Measurements from ENCODE around the gene PPP4R3C.
"Not testable (repeated sequence)": the region's sequence is repeated elsewhere in the genome, so short reads cannot be mapped to it uniquely, and the experiment has no call there.

The PPP4R3C gene

DNA sequence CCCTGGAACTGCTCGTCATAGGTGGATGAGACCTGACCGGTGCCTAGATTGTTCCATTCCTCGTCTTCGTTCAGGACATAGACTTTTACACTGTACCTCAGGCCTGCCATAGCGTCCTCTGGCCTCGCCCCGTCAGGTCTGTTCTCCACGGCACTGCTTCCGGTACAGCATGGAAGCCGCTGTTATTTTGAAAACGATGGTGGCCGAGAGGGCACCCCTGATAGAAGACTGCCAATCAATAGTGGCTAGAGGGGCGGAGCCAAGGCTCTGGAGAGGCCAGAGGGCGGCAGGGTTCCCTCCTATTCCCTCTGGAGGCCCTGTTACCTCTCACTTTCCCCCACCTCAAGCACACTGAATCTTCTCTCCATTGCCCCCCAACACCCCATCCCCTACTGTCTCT is at the start of gene PPP4R3C:
Gene PPP4R3C (minus strand): TSS at position 155 of the 400 bp plus-strand sequence. CDS start 45 bp downstream, at position 110.
- no peak within 1 kb of the TSS for H3K9ac ChIP-seq
- H3K36me3 ChIP-seq, result no peaks in the 10 kb centered on the region
- H3K27me3 ChIP-seq, result peaks cover 57 to 87% (median 85%) of the 10 kb centered on the region in 11 experiments
- no peaks in the 10 kb centered on the region for H3K4me1 ChIP-seq
- TF ChIP-seq Cebpa-rat (IDR thresholded peaks at IDR 0.05), result no peak
- no peak within 1 kb of the TSS for H3K4me3 ChIP-seq
- H3K27ac ChIP-seq, result no peak within 1 kb of the TSS
- H3K4me2 ChIP-seq, result no peak within 1 kb of the TSS
- peaks cover 6 to 21% (median 9%) of the 10 kb centered on the region in 11 experiments; a peak in 21 of 22 replicates for H3K9me3 ChIP-seq (replicated peaks in 1 of 11)
- no peaks in the 10 kb centered on the region for H4K20me1 ChIP-seq

- no peaks in the 10 kb centered on the region for H3K9me3 ChIP-seq (replicated peaks in 1 of 11)
- no peak overlapping the region for H3K27ac ChIP-seq
- no peak overlapping the region for H3K9ac ChIP-seq
- no peaks in the 10 kb centered on the region for H3K36me3 ChIP-seq
- H4K20me1 ChIP-seq, result no peaks in the 10 kb centered on the region; a peak in 1 of 22 replicates
- no peaks in the 10 kb centered on the region for H3K4me1 ChIP-seq
- H3K4me3 ChIP-seq, result no peak overlapping the region
- TF ChIP-seq Cebpa-rat (IDR thresholded peaks at IDR 0.05), result no peak
- H3K4me2 ChIP-seq, result no peak overlapping the region
- H3K27me3 ChIP-seq, result peaks cover 36 to 100% (median 95%) of the 10 kb centered on the region in 11 experiments
These were observed 28.3 kb upstream of the PPP4R3C start for GRCh38 chrX:27491397-27491796.

- peaks cover 65 to 100% (median 97%) of the 10 kb centered on the region in 11 experiments for H3K27me3 ChIP-seq
- peaks cover 0 to 10% (median 0%) of the 10 kb centered on the region in 11 experiments; a peak in 5 of 22 replicates for H3K9me3 ChIP-seq (replicated peaks in 1 of 11)
- no peaks in the 10 kb centered on the region for H3K36me3 ChIP-seq
- H3K4me1 ChIP-seq, result no peaks in the 10 kb centered on the region
- TF ChIP-seq Cebpa-rat (IDR thresholded peaks at IDR 0.05), result no peak
- no peak overlapping the region for H3K27ac ChIP-seq
- no peak overlapping the region for H3K4me3 ChIP-seq
- no peak overlapping the region for H3K9ac ChIP-seq
- H4K20me1 ChIP-seq, result no peaks in the 10 kb centered on the region
- no peak overlapping the region for H3K4me2 ChIP-seq
These were observed 2.9 kb upstream of the PPP4R3C start for GRCh38 chrX:27466051-27466450.

DNA sequence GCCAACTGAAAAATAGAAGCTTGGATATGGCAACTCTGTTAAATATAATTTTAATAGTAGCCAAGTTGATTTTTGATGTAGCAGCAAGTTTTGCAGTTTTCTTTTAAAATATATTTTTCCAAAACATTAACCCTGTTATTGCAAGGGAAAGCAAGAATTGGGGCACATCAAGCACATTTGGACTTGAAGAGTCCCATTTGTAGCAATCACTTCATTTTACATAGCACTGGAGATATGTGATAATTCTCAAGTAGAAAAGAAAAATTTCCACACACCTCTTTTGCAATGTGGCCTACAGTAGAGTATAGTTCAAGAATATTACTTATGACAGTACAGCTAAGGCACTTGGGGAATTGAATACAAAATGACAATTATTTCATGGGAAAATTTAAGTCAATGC is 1.9 kb upstream of the PPP4R3C start:
- TF ChIP-seq Cebpa-rat (IDR thresholded peaks at IDR 0.05), result no peak
- Histone ChIP-seq H4K20me1 (no peaks in the 10 kb centered on the region), H3K9me3 (replicated peaks in 1 of 11) (peaks cover 0 to 10% (median 0%) of the 10 kb centered on the region in 11 experiments; a peak in 5 of 22 replicates), H3K27me3 (peaks cover 63 to 100% (median 96%) of the 10 kb centered on the region in 11 experiments), H3K4me2 (no peak overlapping the region), H3K9ac (no peak overlapping the region), H3K36me3 (no peaks in the 10 kb centered on the region), H3K4me3 (no peak overlapping the region), H3K4me1 (no peaks in the 10 kb centered on the region), H3K27ac (no peak overlapping the region)

DNA sequence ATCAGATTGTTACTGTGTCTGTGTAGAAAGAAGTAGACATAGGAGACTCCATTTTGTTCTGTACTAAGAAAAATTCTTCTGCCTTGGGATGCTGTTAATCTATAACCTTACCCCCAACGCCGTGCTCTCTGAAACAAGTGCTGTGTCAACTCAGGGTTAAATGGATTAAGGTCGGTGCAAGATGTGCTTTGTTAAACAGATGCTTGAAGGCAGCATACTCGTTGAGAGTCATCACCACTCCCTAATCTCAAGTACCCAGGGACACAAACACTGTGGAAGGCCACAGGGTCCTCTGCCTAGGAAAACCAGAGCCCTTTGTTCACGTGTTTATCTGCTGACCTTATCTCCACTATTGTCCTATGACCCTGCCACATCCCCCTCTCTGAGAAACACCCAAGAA is 4.0 kb downstream of the PPP4R3C start:
- not testable (repeated sequence) for H3K27ac ChIP-seq, H3K4me1 ChIP-seq, H3K4me3 ChIP-seq, H3K36me3 ChIP-seq, H4K20me1 ChIP-seq, H3K4me2 ChIP-seq, H3K9ac ChIP-seq
- H3K27me3 ChIP-seq, result peaks cover 45 to 80% (median 73%) of the 10 kb centered on the region in 11 experiments
- H3K9me3 ChIP-seq (replicated peaks in 1 of 11), result peaks cover 13 to 29% (median 17%) of the 10 kb centered on the region in 11 experiments; a peak in 21 of 22 replicates

- not testable (repeated sequence) for H3K27ac ChIP-seq, H3K9ac ChIP-seq, H3K4me2 ChIP-seq, H3K4me1 ChIP-seq, H3K4me3 ChIP-seq, H4K20me1 ChIP-seq, H3K36me3 ChIP-seq
- peaks cover 41 to 75% (median 71%) of the 10 kb centered on the region in 11 experiments; a peak in 21 of 22 replicates for H3K27me3 ChIP-seq
- peaks cover 13 to 28% (median 17%) of the 10 kb centered on the region in 11 experiments; a peak in 21 of 22 replicates for H3K9me3 ChIP-seq (replicated peaks in 1 of 11)
These were observed 4.6 kb downstream of the PPP4R3C start for GRCh38 chrX:27458544-27458943.

GRCh38 chrX:27451324-27451723 is 11.8 kb downstream of the PPP4R3C start:
- H4K20me1 ChIP-seq, result 0 out of 22 replicates have a peak, but pooled peaks cover 0 to 7% (median 0%) of the 10 kb centered on the region in 11 experiments
- no peak overlapping the region for H3K4me2 ChIP-seq
- no peak overlapping the region for H3K9ac ChIP-seq
- peaks cover 28 to 89% (median 78%) of the 10 kb centered on the region in 11 experiments for H3K27me3 ChIP-seq
- no peak overlapping the region for H3K4me3 ChIP-seq
- no peaks in the 10 kb centered on the region for H3K9me3 ChIP-seq (replicated peaks in 1 of 11)
- H3K36me3 ChIP-seq, result no peaks in the 10 kb centered on the region
- H3K4me1 ChIP-seq, result no peaks in the 10 kb centered on the region
- no peak overlapping the region for H3K27ac ChIP-seq
- TF ChIP-seq Cebpa-rat (IDR thresholded peaks at IDR 0.05), result no peak

DNA sequence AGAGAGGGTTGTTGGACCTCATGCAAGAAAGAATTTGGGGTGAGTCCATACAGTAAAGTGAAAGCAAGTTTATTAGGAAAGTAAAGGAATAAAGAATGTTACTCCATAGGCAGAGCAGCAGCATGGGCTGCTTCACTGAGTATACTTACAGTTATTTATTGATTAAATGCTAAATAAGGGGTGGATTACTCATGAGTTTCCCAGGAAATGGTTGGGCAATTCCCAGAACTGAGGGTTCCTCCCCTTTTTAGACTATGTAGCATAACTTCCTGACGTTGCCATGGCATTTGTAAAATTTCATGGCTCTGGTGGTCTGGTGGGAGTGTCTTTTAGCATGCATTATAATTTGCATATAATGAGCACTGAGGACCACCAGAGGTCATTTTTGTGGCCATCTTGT is 16.7 kb downstream of the PPP4R3C start:
- Histone ChIP-seq H3K27ac (no peak overlapping the region), H3K36me3 (no peaks in the 10 kb centered on the region), H3K4me1 (0 out of 20 replicates have a peak, but pooled peaks cover 0 to 3% (median 0%) of the 10 kb centered on the region in 10 experiments), H3K4me2 (peak overlapping the region in 1 of 11 experiments; percentile 15; a peak in 1 of 22 replicates), H3K9me3 (replicated peaks in 1 of 11) (peaks cover 13 to 35% (median 15%) of the 10 kb centered on the region in 11 experiments; a peak in 21 of 22 replicates), H3K4me3 (no peak overlapping the region), H4K20me1 (no peaks in the 10 kb centered on the region), H3K9ac (no peak overlapping the region), H3K27me3 (peaks cover 18 to 72% (median 60%) of the 10 kb centered on the region in 11 experiments)
- no peak for TF ChIP-seq Cebpa-rat (IDR thresholded peaks at IDR 0.05)

GRCh38 chrX:27445438-27445837 is 17.7 kb downstream of the PPP4R3C start:
- no peak for TF ChIP-seq Cebpa-rat (IDR thresholded peaks at IDR 0.05)
- peaks cover 13 to 35% (median 16%) of the 10 kb centered on the region in 11 experiments; a peak in 21 of 22 replicates for H3K9me3 ChIP-seq (replicated peaks in 1 of 11)
- no peak overlapping the region for H3K27ac ChIP-seq
- H3K27me3 ChIP-seq, result peaks cover 22 to 72% (median 60%) of the 10 kb centered on the region in 11 experiments
- H3K4me2 ChIP-seq, result no peak overlapping the region
- no peaks in the 10 kb centered on the region for H3K36me3 ChIP-seq
- 0 out of 20 replicates have a peak, but pooled peaks cover 0 to 3% (median 0%) of the 10 kb centered on the region in 10 experiments for H3K4me1 ChIP-seq
- H3K9ac ChIP-seq, result no peak overlapping the region
- H3K4me3 ChIP-seq, result no peak overlapping the region
- no peaks in the 10 kb centered on the region; a peak in 1 of 22 replicates for H4K20me1 ChIP-seq
